HG03196 (cell line): ENCODE data around the gene WDR5.

Experiments used
- ATAC-seq: cut with Tn5 transposase; IDR thresholded peaks from one replicate; pipeline ENCODE4 v1.9.1; 2021; ENCODE audit not compliant: unreplicated experiment

WDR5 gene

DNA sequence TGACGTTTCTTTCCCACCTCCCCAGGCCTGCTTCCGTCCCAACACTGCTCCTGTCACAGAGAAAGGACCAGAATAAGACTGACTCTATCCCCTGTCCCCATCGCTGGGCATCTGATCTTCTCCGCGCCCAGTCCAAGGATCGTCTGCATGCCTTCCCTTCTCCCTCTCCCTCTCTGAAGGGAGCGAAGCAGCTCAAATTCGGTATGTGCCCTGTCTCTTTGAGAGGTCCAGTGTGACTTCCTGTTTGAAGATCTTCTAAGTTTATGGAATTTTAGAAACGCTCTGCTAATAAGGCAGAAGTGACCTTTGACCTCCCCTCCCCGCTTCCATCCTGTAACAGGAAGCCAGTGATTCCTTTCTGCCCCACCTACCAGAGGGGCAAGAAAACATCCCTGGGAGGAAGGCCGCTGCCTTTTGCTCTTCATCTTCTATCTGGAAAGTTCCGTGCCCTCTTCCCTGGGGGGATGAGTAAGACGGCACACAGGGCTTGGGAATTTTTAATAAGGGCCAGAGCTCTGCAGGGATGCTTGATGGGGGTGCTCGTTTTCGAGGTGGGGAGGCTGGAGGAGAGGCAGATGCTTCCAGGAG lies 69.2 kb downstream of the WDR5 start:
- no peak for ATAC-seq

DNA sequence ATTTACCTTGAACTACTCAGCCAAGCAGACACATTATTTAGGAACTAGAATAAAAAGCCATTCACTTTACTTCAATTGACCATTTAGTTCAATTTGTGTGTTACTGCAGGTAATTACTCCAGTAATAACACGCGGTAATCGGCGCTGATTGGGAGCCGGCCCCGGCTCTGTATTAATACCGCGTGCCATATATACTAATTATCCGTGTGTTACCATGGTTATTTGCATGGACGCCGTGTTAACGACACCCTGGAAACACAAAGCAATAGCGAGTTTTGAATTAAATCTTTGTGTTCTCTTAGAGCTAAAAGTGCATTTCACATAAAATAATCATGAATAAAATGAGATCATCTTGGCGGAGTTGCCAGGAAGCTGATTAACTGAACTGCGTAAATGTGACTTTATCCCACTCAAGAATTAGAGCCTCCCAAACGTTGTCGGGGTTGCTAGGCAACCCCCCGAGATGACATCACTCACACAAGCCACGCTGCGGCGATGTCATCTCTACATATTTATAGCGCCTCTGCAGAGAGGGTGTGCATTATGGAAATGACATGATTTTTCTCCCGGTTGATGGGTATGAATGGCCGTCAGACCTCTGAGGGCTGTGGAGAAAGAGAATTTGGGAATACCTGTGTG lies 69.9 kb downstream of the WDR5 start:
- no peak for ATAC-seq

DNA sequence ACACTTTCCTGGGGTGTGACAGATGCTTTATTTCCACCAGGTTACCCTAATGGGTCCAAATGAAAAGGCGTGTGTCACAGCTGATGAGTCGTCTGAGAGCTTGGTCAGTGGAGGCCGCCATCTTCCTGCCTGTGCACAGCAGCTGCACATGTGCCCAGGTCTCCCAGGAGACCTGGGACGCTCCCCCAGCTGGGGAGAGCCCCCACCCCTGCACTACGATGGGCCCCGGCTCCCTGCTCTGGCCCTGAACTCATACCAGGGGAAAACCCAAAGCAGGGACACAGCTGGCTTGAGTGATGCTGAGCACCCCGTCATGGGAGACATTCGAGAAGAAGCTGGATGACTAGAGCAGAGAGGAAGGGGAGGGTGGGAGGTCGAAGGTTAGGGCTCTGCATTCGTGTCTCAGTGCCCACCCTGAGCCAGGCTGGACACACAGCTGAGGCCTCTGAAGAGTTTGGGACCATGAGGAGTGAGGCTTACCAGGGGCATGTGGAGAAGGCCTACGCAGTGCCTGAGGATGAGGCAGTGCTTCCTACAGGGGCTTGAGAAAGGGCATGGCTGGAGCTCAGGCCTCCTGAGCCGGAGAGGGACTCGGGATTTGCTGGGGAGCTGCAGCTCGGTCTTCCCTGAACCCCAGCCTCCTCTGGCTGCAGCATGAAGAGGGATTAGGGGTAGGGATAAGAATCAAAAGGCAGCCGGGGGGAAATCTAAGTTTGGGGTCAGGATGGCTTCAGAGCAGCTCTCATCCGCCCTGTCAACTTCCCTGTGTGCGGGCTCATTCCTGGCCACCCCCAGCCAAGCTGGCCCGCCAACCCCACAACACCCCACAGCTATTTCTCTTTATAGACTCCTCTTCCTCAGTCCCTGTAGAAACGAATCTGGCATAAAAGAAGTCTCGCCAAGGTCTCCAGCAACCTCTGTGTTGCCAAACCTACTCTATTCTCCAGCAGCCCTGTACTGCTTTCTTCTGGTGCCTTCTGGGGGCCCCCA lies 70.7 kb downstream of the WDR5 start:
- ATAC-seq = no peak

DNA sequence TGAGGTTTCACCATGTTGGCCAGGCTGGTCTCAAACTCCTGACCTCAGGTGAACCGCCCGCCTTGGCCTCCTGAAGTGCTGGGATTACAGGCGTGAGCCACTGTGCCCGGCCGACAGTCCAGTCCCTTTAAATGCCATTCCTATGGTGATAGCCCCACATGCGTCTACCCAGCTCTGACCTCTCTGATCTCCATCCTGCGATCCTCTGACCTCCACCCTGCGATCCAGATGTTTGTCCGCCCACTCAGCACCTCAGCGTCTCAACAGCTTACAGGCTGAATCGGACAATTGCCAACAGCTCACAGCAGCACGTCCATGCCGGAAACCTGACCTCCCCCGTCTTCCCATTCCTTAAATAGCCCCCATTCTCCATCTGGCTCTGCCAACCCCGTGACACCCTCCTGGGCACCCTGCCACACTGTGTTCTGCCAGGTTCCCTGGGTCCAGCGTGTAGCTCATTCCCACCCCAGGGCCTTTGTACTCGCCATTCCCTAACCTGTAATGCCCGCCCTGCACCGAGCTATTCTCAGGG lies 72.5 kb downstream of the WDR5 start:
- no peak for ATAC-seq

DNA sequence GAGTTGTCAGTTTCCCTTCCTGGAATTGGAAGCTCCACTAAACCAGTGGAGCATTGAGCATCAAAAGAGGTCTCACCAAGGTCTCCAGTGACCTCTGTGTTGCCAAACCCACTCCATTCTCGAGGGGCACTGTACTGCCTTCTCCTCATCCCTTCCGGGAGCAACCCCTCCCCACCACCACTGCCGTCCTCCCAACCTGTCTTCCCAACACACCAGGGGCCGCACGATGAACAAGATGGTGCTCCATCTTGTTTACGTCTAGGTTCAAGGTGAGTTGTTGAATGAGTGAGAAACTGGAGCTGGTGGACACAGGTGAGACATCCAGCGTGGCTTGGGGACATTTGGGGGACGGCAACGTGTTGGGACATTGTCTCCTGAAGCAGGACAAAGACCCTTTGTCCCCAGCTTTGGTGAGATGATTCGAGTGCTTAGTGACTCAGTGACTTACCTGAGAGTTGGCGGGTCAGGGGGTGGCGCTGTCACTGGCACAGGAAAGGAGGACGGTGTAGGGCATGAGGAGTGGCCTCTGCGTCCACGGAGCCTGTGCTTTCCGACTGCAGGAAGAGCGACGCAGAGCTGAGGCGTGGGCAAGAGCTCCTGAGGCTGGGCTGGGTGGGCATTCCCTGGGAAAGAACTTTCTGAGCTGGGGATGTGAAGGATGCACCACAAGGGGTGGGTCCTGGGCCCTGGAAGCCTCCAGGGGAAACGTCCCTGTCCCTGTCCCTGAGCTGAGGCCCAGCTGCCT lies 73.3 kb downstream of the WDR5 start:
- no peak for ATAC-seq
